Measurements from ENCODE around the gene MELK. TPM values are rescaled to one million over a fixed set of nuclear protein-coding genes. Genes with fewer than 3 reads are reported as not detected.
A peak's percentile ranks its signal among the peaks of the same experiment; 100 is the strongest.

Gene MELK
- total and polyA plus RNA-seq, 2 donors (not counting 3 experiments of a cell fraction or from before 2014, with no cell fraction given): 19.1 to 52.1 TPM

DNA sequence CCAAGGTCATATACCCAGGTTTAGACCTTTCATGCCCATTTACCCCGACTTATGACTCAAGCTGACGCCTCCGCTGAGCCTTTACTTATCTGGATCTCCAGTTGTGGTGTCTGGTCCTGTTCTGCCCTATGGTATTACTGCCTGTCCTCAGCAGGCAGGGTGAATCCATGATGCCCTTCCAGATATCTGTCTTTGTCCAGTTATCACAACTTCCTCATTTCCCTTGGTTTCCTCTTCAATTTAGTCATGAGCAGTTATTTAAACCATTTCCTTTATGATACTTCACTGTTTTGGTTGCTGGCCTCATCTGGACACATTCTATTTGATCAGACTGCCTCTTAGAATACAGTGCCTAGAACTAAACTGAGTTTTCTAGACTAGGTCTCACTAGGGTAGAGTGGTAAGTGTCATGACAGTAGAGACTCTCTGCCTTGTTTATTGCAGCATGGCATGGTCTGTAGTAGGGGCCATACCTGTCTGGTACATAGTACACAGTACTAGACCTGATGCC lies 93.3 kb downstream of the MELK start:
- POLR2A ChIA-PET: no interaction called here
- peaks cover 12% of the 10 kb centered on the region for H3K79me2 ChIP-seq (ENCODE audit: control insufficient read depth, insufficient read depth, low read length)
- H3K9me3 ChIP-seq (replicated peaks; ENCODE audit: control insufficient read depth, insufficient read depth, low read length): no peaks in the 10 kb centered on the region
- H3K27me3 ChIP-seq (ENCODE audit: control insufficient read depth in 2 of 2, insufficient read depth in 2 of 2, low read length in 2 of 2): no peaks in the 10 kb centered on the region
- no peaks in the 10 kb centered on the region for H3K9me1 ChIP-seq (replicated peaks; ENCODE audit: control insufficient read depth, extremely low read depth, insufficient read depth, low read length)
- peak overlapping the region in 1 of 3 experiments; percentile 25 for H3K4me3 ChIP-seq (replicated peaks in 1 of 3; ENCODE audit: insufficient read depth in 1 of 3, low read depth in 1 of 3, low read length in 3 of 3)
- FAIRE-seq (no peak), DNase-seq (ENCODE audit: low read depth, low spot score) (peak; percentile 92)
- no peak overlapping the region for H2AFZ ChIP-seq (ENCODE audit: low read depth, low read length)
- dilution Hi-C loops (cut with MboI; ENCODE audit: extremely low pct_ligation_motif_present, low sequenced_read_pairs): no loop called here
- peak overlapping the region; percentile 81 for H3K4me2 ChIP-seq (ENCODE audit: insufficient read depth, low read length)
- BruUV-seq (replicated peaks): no TSS peak
- peak overlapping the region; percentile 93 for H3K27ac ChIP-seq (ENCODE audit: insufficient read depth, low read depth, low read length)
- TF ChIP-seq POLR2A (IDR thresholded peaks at IDR 0.05; ENCODE audit: low read depth, low read length) (peak; percentile 72), EZH2 (IDR thresholded peaks at IDR 0.05; ENCODE audit: borderline replicate concordance, low read depth, low read length, severe bottlenecking) (no peak), JUN (IDR thresholded peaks at IDR 0.05; ENCODE audit: borderline replicate concordance, insufficient read depth, insufficient read length, low read depth) (peak; percentile 65), POLR2AphosphoS5 (IDR thresholded peaks at IDR 0.05; ENCODE audit: insufficient read depth, low read depth, low read length) (peak; percentile 94), FOS (IDR thresholded peaks at IDR 0.05; ENCODE audit: borderline replicate concordance, insufficient read depth, low read length) (peak; percentile 92), GATA2 (IDR thresholded peaks at IDR 0.05; ENCODE audit: insufficient read depth, insufficient read length, low read depth, low read length) (peak; percentile 100), MYC (IDR thresholded peaks at IDR 0.05; ENCODE audit: low read depth, low read length) (no peak)
- peak overlapping the region; percentile 75 for H3K9ac ChIP-seq (replicated peaks; ENCODE audit: extremely low read depth, insufficient read depth, low read length)
- intact Hi-C loops (cut with micrococcal nuclease): loop anchor here (5.0 kb wide), 1 partner anchor 61 kb away; no protein-coding TSS in a partner anchor
- peaks cover 35% of the 10 kb centered on the region for H3K4me1 ChIP-seq (ENCODE audit: control insufficient read depth, extremely low read depth, insufficient read depth, low read length)
- H3K36me3 ChIP-seq (ENCODE audit: control insufficient read depth in 2 of 2, extremely low read depth in 1 of 2, insufficient read depth in 2 of 2, low read length in 2 of 2): peaks cover 0 to 10% of the 10 kb centered on the region in 2 experiments
- no peaks in the 10 kb centered on the region for H4K20me1 ChIP-seq (replicated peaks; ENCODE audit: control insufficient read depth, extremely low read depth, insufficient read depth, low read length)
- CTCF ChIA-PET: interaction anchor here (1.2 to 4.2 kb wide), 5 partner anchors 11 to 63 kb away, joined by 3 to 40 read pairs (median 10); no protein-coding TSS in a partner anchor

DNA sequence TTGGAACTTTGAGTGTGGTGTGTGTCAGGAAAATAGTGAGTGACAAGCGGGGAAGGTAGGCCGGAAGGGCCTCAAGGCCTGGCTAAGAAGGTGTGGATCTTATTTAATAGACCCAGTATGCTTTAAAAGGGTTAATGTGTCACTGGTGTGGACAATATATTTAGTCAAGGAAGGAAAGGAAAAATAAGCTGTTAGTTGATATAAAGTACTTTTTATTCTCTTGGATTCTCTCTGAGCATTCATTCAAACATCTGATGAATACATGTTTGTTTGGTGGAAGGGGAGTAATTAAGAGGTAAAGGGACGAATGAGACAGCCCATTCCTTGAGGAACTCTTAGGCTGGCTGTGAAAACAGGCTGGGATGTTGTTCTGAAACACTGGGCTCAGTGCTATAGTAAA lies 98.9 kb downstream of the MELK start:
- FAIRE-seq: no peak
- Histone ChIP-seq H3K27ac (ENCODE audit: insufficient read depth, low read depth, low read length) (no peak overlapping the region), H3K4me1 (ENCODE audit: control insufficient read depth, extremely low read depth, insufficient read depth, low read length) (peaks cover 9% of the 10 kb centered on the region), H2AFZ (ENCODE audit: low read depth, low read length) (no peak overlapping the region), H4K20me1 (replicated peaks; ENCODE audit: control insufficient read depth, extremely low read depth, insufficient read depth, low read length) (no peaks in the 10 kb centered on the region), H3K79me2 (ENCODE audit: control insufficient read depth, insufficient read depth, low read length) (peaks cover 9% of the 10 kb centered on the region), H3K4me3 (replicated peaks in 1 of 3; ENCODE audit: insufficient read depth in 1 of 3, low read depth in 1 of 3, low read length in 3 of 3) (no peak overlapping the region), H3K36me3 (ENCODE audit: control insufficient read depth in 2 of 2, extremely low read depth in 1 of 2, insufficient read depth in 2 of 2, low read length in 2 of 2) (peaks cover 0 to 14% of the 10 kb centered on the region in 2 experiments), H3K9me1 (replicated peaks; ENCODE audit: control insufficient read depth, extremely low read depth, insufficient read depth, low read length) (no peaks in the 10 kb centered on the region), H3K4me2 (ENCODE audit: insufficient read depth, low read length) (no peak overlapping the region), H3K9me3 (replicated peaks; ENCODE audit: control insufficient read depth, insufficient read depth, low read length) (no peaks in the 10 kb centered on the region), H3K9ac (replicated peaks; ENCODE audit: extremely low read depth, insufficient read depth, low read length) (no peak overlapping the region), H3K27me3 (ENCODE audit: control insufficient read depth in 2 of 2, insufficient read depth in 2 of 2, low read length in 2 of 2) (no peaks in the 10 kb centered on the region)
- BruUV-seq (replicated peaks): no TSS peak
- intact Hi-C loops (cut with micrococcal nuclease): no loop called here
- no peak for DNase-seq (ENCODE audit: low read depth, low spot score)
- POLR2A ChIA-PET: no interaction called here
- TF ChIP-seq POLR2A (IDR thresholded peaks at IDR 0.05; ENCODE audit: low read depth, low read length) (no peak), FOS (IDR thresholded peaks at IDR 0.05; ENCODE audit: borderline replicate concordance, insufficient read depth, low read length) (no peak), EZH2 (IDR thresholded peaks at IDR 0.05; ENCODE audit: borderline replicate concordance, low read depth, low read length, severe bottlenecking) (no peak), MYC (IDR thresholded peaks at IDR 0.05; ENCODE audit: low read depth, low read length) (no peak), POLR2AphosphoS5 (IDR thresholded peaks at IDR 0.05; ENCODE audit: insufficient read depth, low read depth, low read length) (no peak), GATA2 (IDR thresholded peaks at IDR 0.05; ENCODE audit: insufficient read depth, insufficient read length, low read depth, low read length) (no peak), JUN (IDR thresholded peaks at IDR 0.05; ENCODE audit: borderline replicate concordance, insufficient read depth, insufficient read length, low read depth) (no peak)
- TF ChIP-seq, protein P1, sequence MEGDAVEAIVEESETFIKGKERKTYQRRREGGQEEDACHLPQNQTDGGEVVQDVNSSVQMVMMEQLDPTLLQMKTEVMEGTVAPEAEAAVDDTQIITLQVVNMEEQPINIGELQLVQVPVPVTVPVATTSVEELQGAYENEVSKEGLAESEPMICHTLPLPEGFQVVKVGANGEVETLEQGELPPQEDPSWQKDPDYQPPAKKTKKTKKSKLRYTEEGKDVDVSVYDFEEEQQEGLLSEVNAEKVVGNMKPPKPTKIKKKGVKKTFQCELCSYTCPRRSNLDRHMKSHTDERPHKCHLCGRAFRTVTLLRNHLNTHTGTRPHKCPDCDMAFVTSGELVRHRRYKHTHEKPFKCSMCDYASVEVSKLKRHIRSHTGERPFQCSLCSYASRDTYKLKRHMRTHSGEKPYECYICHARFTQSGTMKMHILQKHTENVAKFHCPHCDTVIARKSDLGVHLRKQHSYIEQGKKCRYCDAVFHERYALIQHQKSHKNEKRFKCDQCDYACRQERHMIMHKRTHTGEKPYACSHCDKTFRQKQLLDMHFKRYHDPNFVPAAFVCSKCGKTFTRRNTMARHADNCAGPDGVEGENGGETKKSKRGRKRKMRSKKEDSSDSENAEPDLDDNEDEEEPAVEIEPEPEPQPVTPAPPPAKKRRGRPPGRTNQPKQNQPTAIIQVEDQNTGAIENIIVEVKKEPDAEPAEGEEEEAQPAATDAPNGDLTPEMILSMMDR (IDR thresholded peaks at IDR 0.05; ENCODE audit: extremely low read depth in 1 of 2, insufficient read depth in 1 of 2, low read depth in 1 of 2, low read length in 2 of 2): no peak
- TF ChIP-seq, protein P2, sequence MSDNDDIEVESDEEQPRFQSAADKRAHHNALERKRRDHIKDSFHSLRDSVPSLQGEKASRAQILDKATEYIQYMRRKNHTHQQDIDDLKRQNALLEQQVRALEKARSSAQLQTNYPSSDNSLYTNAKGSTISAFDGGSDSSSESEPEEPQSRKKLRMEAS (IDR thresholded peaks at IDR 0.05; ENCODE audit: insufficient read depth, insufficient read length): no peak
- dilution Hi-C loops (cut with MboI; ENCODE audit: extremely low pct_ligation_motif_present, low sequenced_read_pairs): no loop called here
- CTCF ChIA-PET: interaction anchor here (1.8 kb wide), 1 partner anchor 57 kb away, joined by 6 read pairs; no protein-coding TSS in a partner anchor

Data from endothelial cell of umbilical vein (primary cell).